ENCODE measurements around the gene OR5I1. TPM values are rescaled to one million over a fixed set of nuclear protein-coding genes. Genes with fewer than 3 reads are reported as not detected.

OR5I1 gene
- total RNA-seq, 8 experiments from 2014 or later = 0.21 to 0.76 TPM; not detected in 6

Other genes starting within 250 kb of the OR5I1 start
- gene OR5D13, start 163.0 kb downstream of the OR5I1 start, total RNA-seq = under 1 TPM in 1 of 8 experiments, not detected in 7; 0.33 TPM
- under 1 TPM in 2 of 8 experiments, not detected in 6; 0.33 to 0.36 TPM for gene OR5D14, start 140.8 kb downstream of the OR5I1 start, total RNA-seq
- under 1 TPM in 1 of 8 experiments, not detected in 7; 0.76 TPM for gene OR5L1, start 125.0 kb downstream of the OR5I1 start, total RNA-seq
- under 1 TPM in 1 of 8 experiments, not detected in 7; 0.28 TPM for gene OR5D18, start 116.8 kb downstream of the OR5I1 start, total RNA-seq
- gene OR5L2, start 109.2 kb downstream of the OR5I1 start, total RNA-seq = under 1 TPM in 2 of 8 experiments, not detected in 6; 0.21 to 0.95 TPM
- under 1 TPM in 1 of 8 experiments, not detected in 7; 0.38 TPM for gene OR5D16, start 97.6 kb downstream of the OR5I1 start, total RNA-seq
- gene TRIM51, start 53.1 kb downstream of the OR5I1 start, total RNA-seq = not detected
- gene OR5W2, start 21.8 kb downstream of the OR5I1 start, total RNA-seq = under 1 TPM in 1 of 8 experiments, not detected in 7; 0.52 TPM
- gene OR10AG1, start 33.5 kb upstream of the OR5I1 start, total RNA-seq = under 1 TPM in 3 of 8 experiments, not detected in 5; 0.05 to 0.33 (median 0.13) TPM
- under 1 TPM in 2 of 8 experiments, not detected in 6; 0.36 to 0.95 TPM for gene OR5F1, start 58.2 kb upstream of the OR5I1 start, total RNA-seq
- gene OR5AS1, start 91.3 kb upstream of the OR5I1 start, total RNA-seq = under 1 TPM in 5 of 8 experiments, not detected in 3; 0.04 to 0.28 (median 0.05) TPM
- gene OR8I2, start 156.9 kb upstream of the OR5I1 start, total RNA-seq = under 1 TPM in 2 of 8 experiments, not detected in 6; 0.45 to 0.47 TPM
- under 1 TPM in 3 of 8 experiments, not detected in 5; 0.18 to 0.59 (median 0.47) TPM for gene OR8H2, start 167.3 kb upstream of the OR5I1 start, total RNA-seq
- gene OR8H3, start 186.0 kb upstream of the OR5I1 start, total RNA-seq = under 1 TPM in 1 of 8 experiments, not detected in 7; 0.49 TPM
- gene OR8J3, start 203.8 kb upstream of the OR5I1 start, total RNA-seq = under 1 TPM in 1 of 8 experiments, not detected in 7; 0.14 TPM
- under 1 TPM in 1 of 8 experiments, not detected in 7; 0.33 TPM for gene OR8K5, start 223.9 kb upstream of the OR5I1 start, total RNA-seq
- not detected for gene OR5J2, start 240.2 kb upstream of the OR5I1 start, total RNA-seq